Limb (tissue), 2 donors: ENCODE measurements around the gene BTBD16.

Experiments
- DNase-seq, 2 donors: peaks; one replicate each; pipeline ENCODE4 v3.0.0-alpha.2; 2016; ENCODE audit errors: extremely low spot score in 2 of 2

The BTBD16 gene

DNA sequence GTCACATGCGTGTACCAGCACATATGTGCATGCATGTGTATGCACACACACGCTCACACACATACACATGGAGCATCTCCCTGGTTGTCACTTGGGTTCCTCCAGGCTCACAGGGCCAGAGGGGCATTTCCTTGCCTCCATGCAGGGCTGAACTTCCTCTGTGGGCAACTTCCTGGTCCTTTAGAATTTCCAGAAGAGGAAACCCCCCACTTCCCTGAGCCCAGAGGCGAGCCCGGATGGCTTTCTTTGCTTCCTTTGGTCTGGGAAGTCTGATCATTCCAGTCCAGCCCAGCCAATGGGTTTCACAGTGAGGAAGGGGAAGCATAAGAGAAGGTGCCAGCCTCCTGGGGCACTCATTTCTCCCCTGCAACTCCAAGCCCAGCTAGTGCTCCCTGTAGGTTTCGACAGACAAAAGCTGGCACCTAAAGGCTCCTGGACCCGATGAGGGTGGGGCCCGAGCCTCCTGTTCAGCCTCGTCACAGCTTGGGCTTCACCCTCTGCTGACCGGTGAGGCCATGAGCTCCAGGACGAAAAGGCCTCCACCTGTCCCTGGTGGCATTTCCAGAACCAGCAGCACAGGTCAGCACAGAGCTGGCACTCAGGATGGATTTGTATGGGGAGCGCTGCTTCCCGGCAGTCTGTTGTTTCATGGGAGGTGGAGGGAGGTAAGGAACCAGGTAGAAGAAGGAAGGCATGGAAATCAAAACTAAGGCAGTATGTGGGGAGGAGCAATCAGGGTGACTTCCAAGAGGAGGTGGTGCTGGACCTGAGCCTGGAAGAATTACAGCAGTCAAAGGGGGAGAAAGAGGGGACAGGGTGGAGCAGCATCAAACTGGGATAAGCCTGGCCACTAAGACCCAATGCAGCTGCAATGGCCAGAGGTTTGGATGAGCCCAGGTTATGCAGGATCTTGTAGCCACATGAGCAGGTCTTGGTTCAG is 23.7 kb downstream of the BTBD16 start:
- no peak for DNase-seq

DNA sequence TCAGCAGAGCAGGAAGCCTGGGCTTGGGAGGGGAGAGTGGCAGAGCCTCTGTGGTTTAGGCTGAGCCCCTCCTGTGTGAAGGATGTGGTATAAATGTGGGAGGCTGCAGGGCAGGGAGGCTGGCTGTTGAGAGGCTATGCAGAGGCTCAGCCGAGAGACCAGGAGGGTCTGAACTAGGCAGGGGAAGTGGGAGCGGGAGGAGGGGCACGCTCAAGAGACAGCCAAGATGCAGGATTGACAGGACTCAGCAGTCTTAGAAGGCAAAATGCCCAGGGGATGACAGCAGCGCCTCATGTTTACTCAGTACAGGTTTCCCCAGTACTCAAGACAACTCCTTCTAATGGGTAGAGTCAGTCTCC is 24.3 kb downstream of the BTBD16 start:
- DNase-seq, result no peak

DNA sequence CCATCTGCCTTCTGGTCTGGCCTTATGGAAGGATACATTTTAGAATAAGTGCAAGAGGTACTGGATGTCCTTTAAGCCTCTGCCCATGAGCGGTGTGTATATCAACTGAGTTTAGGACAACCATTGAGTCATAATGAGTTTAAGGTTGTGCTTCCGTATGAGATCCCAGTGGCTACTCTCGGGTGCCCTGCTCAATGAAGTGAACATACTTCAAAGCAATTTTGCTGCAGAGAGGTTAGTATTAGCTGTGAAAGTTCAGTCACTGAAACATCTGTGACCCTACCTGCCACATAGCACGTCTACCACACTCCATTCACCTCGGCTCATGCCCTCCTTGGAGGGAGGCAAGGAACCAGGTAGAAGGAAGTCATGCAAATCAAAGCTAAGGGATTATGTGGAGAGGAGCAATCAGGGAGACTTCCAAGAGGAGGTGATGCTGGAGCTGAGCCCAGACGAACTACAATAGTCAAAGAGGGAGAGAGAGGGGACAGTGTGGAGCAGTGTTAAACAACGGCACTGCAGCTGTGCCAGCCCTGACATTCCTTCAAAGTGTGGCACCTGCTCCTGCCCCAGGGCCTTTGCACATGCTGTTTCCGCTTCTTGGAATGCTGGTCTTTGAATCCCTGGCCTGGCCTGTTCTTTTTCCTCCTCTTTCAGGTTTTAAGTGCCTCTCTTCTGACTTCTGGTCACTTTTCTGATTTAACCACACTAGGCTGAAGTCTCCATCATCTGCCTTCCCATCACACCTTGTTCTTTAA is 25.4 kb downstream of the BTBD16 start:
- DNase-seq, result no peak

DNA sequence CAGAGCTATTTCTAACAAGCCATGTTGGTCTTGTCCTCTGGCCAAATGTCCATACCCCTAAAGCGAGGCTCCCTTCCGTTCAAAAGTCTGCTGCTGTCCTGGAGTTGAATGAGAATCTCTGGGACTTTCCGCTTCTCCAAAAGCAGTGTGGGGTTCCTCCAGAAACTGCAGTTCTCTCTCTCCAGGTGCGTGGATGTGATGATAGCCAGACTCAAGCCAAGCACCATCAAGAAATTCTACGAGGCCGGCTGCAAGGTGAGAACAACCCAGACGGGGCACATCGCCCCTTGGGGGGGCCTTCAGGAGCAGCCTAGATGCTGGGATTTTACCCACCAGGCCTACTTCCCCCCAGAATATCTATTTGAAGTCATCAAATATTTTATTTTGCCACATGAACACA is 26.5 kb downstream of the BTBD16 start:
- no peak for DNase-seq

DNA sequence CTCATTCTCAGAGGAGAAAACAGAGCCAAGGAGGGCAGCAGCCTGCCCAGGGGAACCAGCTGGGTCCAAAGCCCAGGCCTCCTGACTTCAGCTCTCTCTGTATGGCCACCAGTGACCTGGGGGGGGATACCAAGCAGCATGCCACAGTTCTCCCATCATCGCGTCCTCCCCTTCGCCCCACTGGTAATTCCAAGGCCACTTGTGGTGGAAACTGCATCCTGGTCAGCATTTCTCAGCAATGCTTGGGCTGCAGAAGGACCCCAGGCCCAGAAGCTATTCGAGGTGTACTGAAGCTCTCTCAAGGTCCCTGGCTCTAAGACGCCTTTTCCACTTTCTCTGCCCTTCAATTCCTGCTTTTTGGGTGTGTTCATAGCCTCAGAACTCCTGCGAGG is 27.1 kb downstream of the BTBD16 start:
- no peak for DNase-seq

DNA sequence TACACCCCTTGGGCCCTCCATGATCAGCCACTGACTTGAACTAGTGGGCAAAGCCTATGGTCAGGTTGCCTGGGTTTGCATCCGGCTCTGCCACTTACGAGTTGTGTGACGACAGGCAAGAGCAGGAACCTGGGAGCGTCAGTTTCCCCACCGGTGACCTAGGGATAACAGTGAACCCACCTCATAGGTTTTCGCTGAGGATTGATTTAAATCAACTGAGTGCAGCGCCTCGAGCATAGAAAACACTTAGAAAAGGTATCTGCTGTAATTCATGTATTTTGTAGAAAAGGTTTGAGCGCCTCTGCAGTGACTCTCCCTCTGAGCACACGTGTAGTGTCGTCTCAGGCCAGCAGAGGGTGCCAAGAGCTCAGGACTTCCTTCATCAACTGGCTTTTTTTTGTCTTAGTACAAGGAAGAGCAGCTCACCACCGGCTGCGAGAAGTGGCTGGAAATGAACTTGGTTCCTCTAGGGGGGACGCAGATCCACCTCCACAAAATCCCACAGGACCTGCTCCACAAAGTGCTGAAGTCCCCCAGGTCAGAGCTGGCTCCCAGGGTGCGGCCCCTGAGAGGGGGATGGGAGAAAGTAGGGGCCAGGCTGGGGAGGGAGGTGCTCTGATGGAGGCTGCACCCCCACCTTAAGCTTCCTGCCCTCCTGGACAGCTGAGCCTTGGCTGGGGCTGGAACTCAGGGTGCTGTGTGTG is 27.7 kb downstream of the BTBD16 start:
- peak; percentile 85 to 87 for DNase-seq

DNA sequence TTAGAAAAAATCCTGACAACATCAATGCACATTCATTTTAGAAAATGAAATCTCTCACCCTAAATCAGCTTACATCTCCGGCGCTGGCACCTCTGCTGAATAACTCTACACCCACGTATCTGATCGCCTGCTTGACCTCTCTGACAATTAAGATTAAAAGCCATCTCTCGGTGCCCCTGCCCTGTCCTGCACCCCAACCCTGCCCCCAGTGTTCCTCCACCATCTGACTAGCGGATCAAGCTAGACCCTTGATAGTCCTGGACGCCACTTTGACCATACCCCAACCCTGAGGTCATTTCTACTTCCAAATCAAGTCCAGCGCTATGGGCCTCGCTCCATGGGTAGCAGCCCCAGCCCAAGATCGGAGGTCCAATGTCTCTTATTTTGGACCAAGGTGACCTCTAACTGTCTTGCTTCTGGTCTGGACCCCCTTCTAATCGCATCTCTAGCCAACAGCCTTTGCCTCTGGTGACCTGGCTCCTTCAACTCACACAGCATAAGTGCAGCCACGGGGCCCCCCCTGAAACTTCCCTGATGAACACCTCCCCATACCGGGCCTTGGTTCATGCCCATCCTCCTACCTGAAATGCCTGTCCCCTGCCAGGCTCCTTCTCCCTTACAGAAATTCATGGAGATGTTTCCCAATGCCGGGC is 28.5 kb downstream of the BTBD16 start:
- no peak for DNase-seq

DNA sequence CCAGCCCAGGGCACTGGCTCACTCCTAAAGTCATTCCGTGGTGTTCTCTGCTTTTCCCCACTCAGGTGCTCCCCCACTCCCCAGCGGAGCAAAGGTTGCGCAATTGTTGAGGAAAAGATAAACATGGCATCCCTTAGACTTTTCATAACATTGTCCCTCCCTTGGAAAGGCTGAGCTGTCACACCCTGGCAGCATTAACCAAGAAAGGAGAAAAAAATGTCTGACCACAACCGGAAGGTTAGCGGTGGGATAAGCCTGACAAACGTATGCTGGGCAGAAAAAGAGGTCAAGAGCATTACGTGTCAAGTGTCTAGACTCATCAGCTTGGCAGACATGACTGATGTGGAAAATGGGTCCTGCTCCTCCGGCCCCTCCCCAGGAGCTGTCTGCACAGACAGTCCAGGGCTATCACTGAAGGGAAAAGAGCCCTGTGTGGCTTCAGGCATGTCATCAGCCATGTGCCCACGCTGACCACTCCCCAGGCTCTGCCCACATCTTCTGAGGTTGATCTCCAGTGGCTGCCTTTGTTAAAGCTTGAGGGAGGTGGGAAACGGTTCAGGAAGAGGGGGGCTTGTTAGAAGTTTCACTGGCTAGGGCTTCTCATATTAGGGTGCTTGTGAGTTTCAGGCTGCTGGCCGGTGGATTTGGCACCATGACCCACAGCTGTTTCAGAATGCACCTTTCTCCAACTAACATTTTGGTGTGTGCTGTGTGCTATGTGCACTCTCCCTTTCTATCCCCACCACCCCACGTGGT is 30.1 kb downstream of the BTBD16 start:
- DNase-seq, result no peak

DNA sequence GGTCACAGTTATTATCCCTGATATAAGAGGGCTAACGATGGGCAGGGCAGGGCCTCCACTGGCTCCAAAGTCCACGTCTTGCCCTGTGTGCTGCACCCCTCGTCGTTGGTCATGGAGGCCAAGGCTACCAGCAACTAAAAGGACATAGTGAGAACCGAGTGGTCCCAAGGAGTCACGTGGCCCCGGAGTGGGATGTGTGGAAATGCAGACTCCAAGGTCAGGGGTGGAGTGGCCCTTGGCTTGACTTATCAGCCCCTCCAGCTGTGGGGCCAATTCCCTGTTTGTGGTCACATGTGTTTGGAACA is 30.7 kb downstream of the BTBD16 start:
- DNase-seq, result no peak

DNA sequence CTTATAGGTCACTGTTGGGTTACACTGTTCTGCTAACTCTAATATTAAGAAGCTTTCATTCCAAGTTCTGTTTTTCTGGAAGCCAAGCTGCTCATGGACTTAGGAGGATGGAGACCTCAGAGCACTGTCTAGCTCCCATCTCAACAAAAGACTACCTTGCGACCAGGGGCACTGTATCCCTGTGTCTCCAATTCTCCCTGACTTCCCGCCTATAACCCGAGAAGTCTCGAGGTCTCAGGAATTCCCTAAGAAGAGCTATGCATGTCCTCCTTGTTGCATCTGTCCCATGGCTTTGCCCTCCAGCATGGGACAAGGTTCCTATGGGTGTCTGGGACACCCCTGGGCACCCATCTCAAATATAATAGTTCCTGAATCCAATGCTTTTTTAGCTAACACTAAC is 31.2 kb downstream of the BTBD16 start:
- no peak for DNase-seq

DNA sequence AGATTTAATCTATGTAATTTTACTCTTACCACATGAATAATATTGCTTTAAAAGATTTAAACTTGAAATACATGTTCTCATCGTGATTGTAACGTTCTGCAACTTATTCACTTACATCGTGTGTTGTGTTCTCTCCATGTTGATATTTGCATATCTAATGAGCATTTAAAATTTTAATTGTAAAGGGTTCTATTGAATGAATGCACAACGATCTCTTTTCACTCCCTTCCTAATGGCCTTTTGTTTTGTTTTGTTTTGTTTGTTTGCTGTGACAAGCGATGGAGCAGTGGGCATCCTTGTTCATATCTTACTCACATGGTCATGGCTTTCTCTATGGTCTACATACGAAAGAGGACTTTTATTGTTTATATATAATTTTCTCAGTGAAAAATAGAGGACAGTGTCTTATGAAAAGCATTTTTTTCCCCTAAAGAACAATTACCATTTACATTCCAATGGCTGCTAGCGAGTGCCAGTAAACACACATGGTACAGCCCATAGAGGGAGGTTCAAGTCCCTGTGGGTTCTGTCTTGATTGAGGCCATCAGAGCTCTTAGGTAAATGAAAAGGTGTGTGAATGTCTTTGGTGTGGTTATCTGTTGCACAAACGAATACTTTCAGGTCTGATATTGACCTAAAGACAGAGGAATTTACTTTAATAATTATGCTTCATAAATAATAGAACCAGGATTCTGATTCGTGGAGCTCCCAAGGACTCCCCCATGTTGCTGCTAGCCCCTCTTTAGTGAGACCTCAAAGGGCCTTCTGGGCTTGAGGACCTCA is 32.4 kb downstream of the BTBD16 start:
- DNase-seq, result no peak

DNA sequence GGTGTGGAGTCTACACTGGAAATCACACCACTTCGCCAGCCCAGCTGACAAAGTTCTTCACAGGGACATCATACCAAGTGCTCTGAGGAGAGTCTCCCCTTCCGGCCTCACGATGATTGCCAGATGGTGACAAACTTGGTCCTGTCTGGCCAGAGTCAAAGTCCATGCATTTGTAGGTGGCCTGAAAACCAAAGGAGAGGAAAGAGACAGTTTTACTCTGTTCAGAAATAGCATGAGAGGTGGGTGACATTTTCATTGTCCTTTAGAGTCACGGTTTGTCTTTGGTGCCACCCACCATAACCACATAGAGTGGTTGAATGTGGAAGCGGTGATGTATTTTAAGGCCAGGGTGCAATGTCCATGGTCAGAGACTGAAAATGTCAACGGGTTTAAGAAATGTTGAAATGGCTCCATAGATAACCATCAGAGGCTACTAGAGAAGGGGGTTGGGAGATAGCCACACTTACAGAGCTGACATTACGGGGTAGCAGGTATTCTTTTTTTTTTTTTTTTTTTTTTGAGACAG is 33.0 kb downstream of the BTBD16 start:
- no peak for DNase-seq

DNA sequence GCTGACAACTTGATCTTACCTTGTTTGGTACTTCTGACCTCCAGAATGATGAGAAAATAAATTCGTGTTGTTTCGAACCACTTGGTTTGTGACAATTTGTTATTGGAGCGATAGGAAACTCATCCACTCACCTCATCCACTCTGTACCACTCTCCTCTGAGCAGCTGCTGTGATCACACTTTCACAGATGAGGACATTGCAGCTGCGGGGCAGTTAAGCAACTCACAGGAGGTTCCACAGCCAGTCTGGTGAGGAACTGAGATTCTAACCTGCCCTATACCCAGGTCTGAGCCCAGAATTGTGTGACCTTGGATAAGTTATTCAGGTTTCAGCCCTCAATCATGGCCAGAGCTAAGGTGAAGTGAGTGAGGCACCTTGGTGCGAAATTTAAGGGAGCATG is 35.2 kb downstream of the BTBD16 start:
- DNase-seq, result no peak

DNA sequence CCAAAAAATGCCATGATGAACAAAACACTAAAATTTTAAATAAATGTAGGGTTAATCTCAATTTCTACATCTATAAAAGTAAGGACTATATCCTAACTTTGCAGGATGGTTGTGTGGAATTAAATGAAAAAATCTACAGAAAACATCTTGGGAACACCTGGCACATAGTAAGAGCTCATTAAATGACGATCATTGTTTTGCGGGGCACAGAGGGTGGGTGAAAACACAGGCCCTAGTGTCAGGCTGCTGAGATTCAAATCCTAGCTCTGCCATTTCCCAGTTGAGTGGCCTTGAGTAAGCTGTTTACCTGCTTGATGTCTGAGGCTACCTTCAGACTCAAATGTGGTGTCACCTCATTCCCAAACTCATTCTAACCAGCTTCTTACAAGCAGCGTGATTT is 35.6 kb downstream of the BTBD16 start:
- no peak for DNase-seq

DNA sequence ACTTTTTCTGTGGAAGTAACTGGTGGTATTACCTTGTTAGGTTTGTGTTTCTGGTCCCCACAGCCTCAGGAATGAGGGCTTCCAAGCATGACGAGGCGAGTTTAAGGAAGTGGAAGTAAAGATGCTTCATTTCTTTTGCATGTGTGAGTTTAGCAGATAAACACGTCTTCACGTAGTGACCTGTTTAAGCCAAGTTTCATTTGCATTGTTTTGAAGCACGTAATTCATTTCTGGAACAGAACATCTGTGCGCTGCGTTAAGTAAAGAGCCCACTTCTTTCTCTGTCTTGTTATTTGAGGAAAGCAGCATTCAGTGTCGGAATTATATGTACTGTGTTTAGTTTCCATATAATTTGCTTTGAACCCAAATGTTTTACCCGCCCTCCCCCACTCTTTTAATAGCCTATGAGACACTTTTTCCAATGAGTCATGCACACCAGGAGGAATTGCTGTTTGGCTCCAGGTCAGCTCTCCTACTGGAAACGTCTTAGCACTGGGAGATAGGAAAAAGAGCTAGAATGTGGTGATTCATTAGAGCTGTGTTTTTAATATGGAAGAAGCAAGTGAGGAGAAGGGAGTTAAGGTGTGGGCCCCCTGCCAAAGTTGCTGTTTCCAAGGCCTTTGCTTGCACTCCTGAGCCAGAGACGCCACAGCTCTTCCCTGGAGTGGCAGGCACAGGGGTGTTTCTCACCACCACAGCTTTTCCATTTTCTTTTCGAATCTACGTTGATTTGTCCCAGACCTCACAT is 36.7 kb downstream of the BTBD16 start:
- peak; percentile 77 to 87 for DNase-seq

DNA sequence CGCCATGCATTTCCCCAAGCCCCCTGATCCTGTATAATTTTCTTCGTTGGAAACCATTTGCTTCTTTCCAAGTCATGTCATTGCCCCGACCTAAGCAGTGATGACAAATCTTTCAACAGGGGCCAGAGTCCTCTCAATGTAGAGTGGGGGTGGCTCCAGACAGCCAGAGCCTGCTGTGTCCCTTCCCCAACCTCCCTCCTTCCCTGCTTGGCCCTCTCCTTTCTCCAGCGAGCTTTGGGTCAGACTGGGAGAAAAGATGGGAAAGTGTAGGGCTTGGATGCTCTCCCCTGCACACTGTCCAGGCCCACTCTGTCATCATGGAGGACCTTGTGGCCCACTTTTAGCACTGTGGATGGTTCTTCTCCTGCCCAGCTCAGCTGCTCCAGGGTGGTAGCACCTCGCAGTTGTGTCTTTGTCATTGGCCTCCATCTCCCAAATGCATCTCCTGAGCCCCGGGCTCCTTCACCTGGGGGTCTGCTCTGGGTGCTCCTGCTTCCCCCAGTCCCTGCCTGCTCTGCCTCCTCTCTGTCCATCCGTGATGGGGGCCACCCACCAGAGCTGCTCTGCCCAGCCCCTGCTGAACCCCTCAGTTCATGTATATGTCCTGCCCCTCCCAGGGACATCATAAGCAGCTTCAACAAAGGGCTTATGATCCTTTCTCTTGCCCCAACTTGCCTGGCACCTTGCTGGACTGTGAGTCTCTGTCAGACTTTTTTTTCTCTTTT is 37.5 kb downstream of the BTBD16 start:
- no peak for DNase-seq

DNA sequence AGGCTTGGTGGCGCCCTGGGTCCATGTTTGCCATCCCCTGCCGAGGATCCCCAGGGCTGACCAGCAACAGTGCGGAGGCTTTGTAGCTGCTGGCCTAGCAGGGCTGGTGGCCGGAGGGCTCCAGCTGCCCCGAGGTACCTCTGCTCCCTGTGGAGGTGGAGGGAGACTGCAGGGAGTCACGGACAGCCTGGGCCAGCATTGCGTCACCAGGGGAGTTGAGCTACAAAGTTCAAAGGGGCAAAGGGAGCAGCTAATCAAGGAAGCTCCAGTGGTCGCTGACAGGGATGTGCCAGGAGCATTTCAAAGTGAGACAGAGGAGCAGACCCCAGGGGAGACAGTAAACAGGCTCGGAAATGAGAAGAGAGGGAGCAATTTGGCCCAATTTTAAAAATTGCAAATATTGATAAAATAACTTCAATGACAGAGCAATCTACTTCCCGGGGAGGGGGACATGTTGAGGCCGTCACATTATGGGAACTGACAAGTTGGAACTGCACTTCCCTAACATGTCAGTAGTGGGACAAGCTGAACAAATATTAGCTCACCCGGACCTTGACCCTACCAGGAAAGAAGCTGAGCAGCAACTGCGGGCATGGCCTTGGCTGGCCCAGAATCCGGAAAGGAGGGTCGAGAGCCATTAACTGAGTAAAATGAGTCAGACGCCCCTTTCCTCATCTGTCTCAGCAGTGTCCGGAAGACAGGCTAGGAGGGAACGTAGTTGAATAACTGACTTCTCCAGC is 39.4 kb downstream of the BTBD16 start:
- no peak for DNase-seq

DNA sequence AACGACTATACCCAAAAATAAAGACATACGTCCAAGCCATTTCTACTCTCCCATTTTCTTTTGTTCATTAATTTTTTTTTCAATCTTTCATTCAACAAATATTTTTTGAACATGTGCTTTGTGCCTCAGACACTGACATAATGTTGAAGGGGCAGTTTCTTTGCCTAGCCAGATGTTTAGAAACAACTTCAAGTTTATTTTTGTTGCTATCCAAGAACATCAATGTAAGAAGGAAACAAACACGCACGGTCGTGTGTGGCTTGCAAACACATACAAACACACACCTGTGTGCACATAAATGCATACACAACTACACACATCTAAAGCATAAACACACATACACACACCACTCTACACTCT is 39.9 kb downstream of the BTBD16 start:
- DNase-seq, result no peak
